Colonic mucosa (tissue), 4 donors: Measurements from ENCODE around the gene CXCL14. TPM values are rescaled to one million over a fixed set of nuclear protein-coding genes. Genes with fewer than 3 reads are reported as not detected.

Experiments used
- DNase-seq: peaks from one replicate; pipeline ENCODE4 v3.0.0-alpha.2; 2020
- H3K27ac ChIP-seq: fragments of 200-600 bp; one replicate; pipeline ENCODE4 v1.8.0; 2021
- H3K27me3 ChIP-seq: fragments of 200-600 bp; one replicate; pipeline ENCODE4 v1.8.0; 2021
- H3K36me3 ChIP-seq: fragments of 200-600 bp; one replicate; pipeline ENCODE4 v1.8.0; 2021
- H3K4me1 ChIP-seq: fragments of 200-600 bp; one replicate; pipeline ENCODE4 v1.8.0; 2021; ENCODE audit warnings: mild to moderate bottlenecking
- H3K4me3 ChIP-seq: fragments of 200-600 bp; one replicate; pipeline ENCODE4 v1.8.0; 2021
- H3K9ac ChIP-seq, 2 donors: one replicate each; pipeline ENCODE4 v1.7.0; 2013; ENCODE audit warnings: control low read depth in 2 of 2, low read depth in 2 of 2, low read length in 2 of 2
- H3K9me3 ChIP-seq: fragments of 200-600 bp; one replicate; pipeline ENCODE4 v1.8.0; 2021
- CTCF ChIP-seq: fragments of 200-600 bp; IDR thresholded peaks from one replicate; pipeline ENCODE4 v1.8.0; 2022; ENCODE audit warnings: antibody characterized with exemption, mild to moderate bottlenecking
- intact Hi-C: fragments of 100-400 bp; cut with DNase I; formaldehyde crosslinking; loops from one replicate; pipeline ENCODE4 v1.14.1; 2022
- total RNA-seq, 2 donors: library from RNA; stranded (reverse); fragmentation: NEBNext Ultra II Directional in 1 of 2; extraction: Animal tissue kit (Norgen Biotek cat#: 25700) in 1 of 2; gene quantifications; one replicate each; pipeline ENCODE4 v1.2.1, GENCODE V29; 2021
- donor health status: healthy.
- donor health status: DM: no; HTN: no; CAD: no.
- donor health status: DM: no; HTN: no; CAD: no.

Gene CXCL14
- total RNA-seq, 2 donors from 2014 or later = 29.8 to 68.2 TPM

- Histone ChIP-seq H3K4me3 (no peak overlapping the region), H3K4me1 (no peaks in the 10 kb centered on the region), H3K9ac (no peak overlapping the region), H3K9me3 (no peaks in the 10 kb centered on the region), H3K27ac (no peak overlapping the region), H3K27me3 (no peaks in the 10 kb centered on the region), H3K36me3 (no peaks in the 10 kb centered on the region)
- DNase-seq = peak; percentile 2
- TF ChIP-seq CTCF = no peak
- intact Hi-C loops = no loop called here
Observed at GRCh38 chr5:135596788-135597187, 18.0 kb upstream of the CXCL14 start.

GRCh38 chr5:135596157-135596763 lies 17.5 kb upstream of the CXCL14 start:
- peak; percentile 3 for DNase-seq

GRCh38 chr5:135594416-135594960 lies 15.7 kb upstream of the CXCL14 start:
- no peak overlapping the region for H3K27ac ChIP-seq
- H3K4me1 ChIP-seq = no peaks in the 10 kb centered on the region
- H3K4me3 ChIP-seq = no peak overlapping the region
- TF ChIP-seq CTCF = no peak
- DNase-seq = peak; percentile 2
- H3K27me3 ChIP-seq = no peaks in the 10 kb centered on the region
- no peaks in the 10 kb centered on the region for H3K9me3 ChIP-seq
- intact Hi-C loops = no loop called here
- H3K36me3 ChIP-seq = no peaks in the 10 kb centered on the region
- H3K9ac ChIP-seq = no peak overlapping the region

More at GRCh38 chr5:135596157-135596763, 17.5 kb upstream of the CXCL14 start:
- Histone ChIP-seq H3K9me3 (no peaks in the 10 kb centered on the region), H3K27ac (no peak overlapping the region), H3K36me3 (no peaks in the 10 kb centered on the region), H3K27me3 (no peaks in the 10 kb centered on the region), H3K4me1 (no peaks in the 10 kb centered on the region), H3K9ac (no peak overlapping the region), H3K4me3 (no peak overlapping the region)
- TF ChIP-seq CTCF = no peak
- intact Hi-C loops = no loop called here

- Histone ChIP-seq H3K9me3 (no peaks in the 10 kb centered on the region), H3K4me3 (no peak overlapping the region), H3K27me3 (no peaks in the 10 kb centered on the region), H3K9ac (no peak overlapping the region), H3K4me1 (no peaks in the 10 kb centered on the region), H3K36me3 (no peaks in the 10 kb centered on the region), H3K27ac (no peak overlapping the region)
- intact Hi-C loops = no loop called here
- no peak for DNase-seq
- TF ChIP-seq CTCF = no peak
Observed at GRCh38 chr5:135593886-135594285, 15.1 kb upstream of the CXCL14 start.

- DNase-seq = no peak
- intact Hi-C loops = no loop called here
- Histone ChIP-seq H3K4me1 (no peaks in the 10 kb centered on the region), H3K4me3 (no peak overlapping the region), H3K27me3 (no peaks in the 10 kb centered on the region), H3K9me3 (no peaks in the 10 kb centered on the region), H3K27ac (no peak overlapping the region), H3K9ac (no peak overlapping the region), H3K36me3 (no peaks in the 10 kb centered on the region)
- TF ChIP-seq CTCF = no peak
Observed at GRCh38 chr5:135593141-135593540, 14.3 kb upstream of the CXCL14 start.
